Suprapubic skin (tissue), 4 donors: ENCODE data around the gene LRRC4C. TPM values are rescaled to one million over a fixed set of nuclear protein-coding genes. Genes with fewer than 3 reads are reported as not detected.

Source experiments
- DNase-seq, 2 donors: peaks; one replicate each; pipeline ENCODE4 v3.0.0-alpha.2; 2019; ENCODE audit warnings: low spot score in 2 of 2
- H3K27ac ChIP-seq: fragments of 200-600 bp; sonication (generic); one replicate; pipeline ENCODE4 v1.5.1; 2019
- H3K27me3 ChIP-seq: fragments of 200-600 bp; sonication (generic); one replicate; pipeline ENCODE4 v1.5.1; 2019
- H3K36me3 ChIP-seq: fragments of 200-600 bp; sonication (generic); one replicate; pipeline ENCODE4 v1.5.1; 2019
- H3K4me1 ChIP-seq: fragments of 200-600 bp; sonication (generic); one replicate; pipeline ENCODE4 v1.5.1; 2019
- H3K4me3 ChIP-seq: fragments of 200-600 bp; sonication (generic); one replicate; pipeline ENCODE4 v1.5.1; 2019; ENCODE audit warnings: mild to moderate bottlenecking
- H3K9me3 ChIP-seq: fragments of 200-600 bp; sonication (generic); one replicate; pipeline ENCODE4 v1.5.1; 2019
- EP300 ChIP-seq: sonication (generic); formaldehyde crosslinking; IDR thresholded peaks from one replicate; pipeline ENCODE4 v1.6.1; 2017; ENCODE audit warnings: antibody characterized with exemption
- POLR2A ChIP-seq, 2 donors: fragments of 450-650 bp; IDR thresholded peaks; one replicate each; pipeline ENCODE4 v1.6.1; 2017; ENCODE audit warnings: antibody characterized with exemption in 2 of 2, mild to moderate bottlenecking in 2 of 2, moderate library complexity in 2 of 2
- POLR2AphosphoS5 ChIP-seq, 3 donors: sonication (generic); formaldehyde crosslinking; IDR thresholded peaks; one replicate each; pipeline ENCODE4 v1.6.1; 2017; ENCODE audit warnings: antibody characterized with exemption in 3 of 3
- WGBS: methylation state at CpG from one replicate; pipeline ENCODE4 v1.1.5; 2018; 5-methylcytosine and 5-hydroxymethylcytosine counted together
- total RNA-seq, 4 donors: library from RNA; depleted of rRNA; stranded (reverse); fragments of >200 nt; gene quantifications; one replicate each; pipeline ENCODE4 v1.1.0, GENCODE V29; 2016
- TF ChIP-seq, protein P1 (sequence below), 2 donors: fragments of 200-600 bp in 1 of 2; fragments of 450-650 bp in 1 of 2; sonication (generic) in 1 of 2; IDR thresholded peaks; one replicate each; pipeline ENCODE4 v1.5.1; 2016 to 2019; ENCODE audit warnings: antibody characterized with exemption in 2 of 2, mild to moderate bottlenecking in 1 of 2, moderate library complexity in 1 of 2

The LRRC4C gene
- total RNA-seq, 4 donors from 2014 or later, result 0.19 to 1.1 (median 0.60) TPM; not detected in 1

DNA sequence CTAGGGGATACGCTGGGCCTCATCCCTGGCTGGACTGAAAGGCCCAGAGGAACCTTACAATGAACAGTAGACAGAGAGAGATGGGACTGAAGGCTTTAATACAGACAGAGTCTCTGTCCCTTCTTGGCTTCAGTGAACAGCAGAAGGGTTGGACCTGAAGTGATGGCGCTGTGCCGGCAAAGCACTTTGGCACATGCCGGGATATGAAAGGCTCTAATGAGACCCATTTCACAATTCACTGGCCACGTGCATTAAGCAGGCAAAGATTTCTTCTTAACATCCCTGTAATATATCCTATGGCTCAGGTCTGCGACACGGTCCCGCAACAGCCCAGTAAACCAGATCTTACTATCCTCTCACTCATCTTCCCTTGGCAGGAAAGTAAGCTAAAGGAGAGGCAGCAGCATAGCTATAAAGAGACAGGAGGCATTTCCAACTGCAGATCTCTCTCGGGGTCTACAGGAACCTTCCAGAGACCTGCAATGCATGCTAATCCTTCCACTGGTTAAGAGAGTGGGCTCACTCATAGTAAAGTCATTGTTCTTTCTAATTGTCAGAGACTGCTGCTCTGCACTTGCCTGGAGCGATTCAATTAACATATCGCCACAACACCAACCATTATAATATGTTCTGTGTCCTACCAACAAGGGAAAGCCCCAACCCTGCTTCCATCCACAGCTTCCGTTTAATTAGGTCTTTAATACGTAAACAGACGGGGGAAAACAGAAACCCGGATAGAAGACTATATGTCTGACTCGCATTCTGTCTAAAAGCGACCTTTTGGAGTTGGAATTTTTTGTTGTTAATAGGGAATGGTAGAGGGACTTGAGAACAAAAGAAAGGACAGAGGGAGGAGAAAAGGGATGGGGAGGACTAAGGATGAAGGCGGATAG is 1179.0 kb downstream of the LRRC4C start:
- H3K27ac ChIP-seq, result no peak overlapping the region

DNA sequence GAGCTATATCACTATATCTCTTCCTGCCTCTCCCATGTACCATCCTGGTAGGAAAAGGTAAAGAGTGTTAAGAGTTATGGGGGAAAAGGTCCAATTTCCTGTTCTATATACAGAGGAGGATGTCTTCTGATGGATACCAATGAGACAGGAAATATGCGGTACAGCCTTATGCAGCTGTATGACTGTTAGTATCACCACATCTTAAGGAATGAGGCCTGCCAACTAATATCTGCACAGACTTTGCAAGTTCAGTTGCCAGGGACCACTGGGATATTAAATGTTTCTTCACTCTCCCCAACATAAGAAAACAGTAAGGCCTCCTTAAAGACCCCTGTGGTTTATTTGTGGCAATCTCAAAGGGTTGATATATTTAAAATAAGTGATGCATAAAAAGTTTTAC is 1182.5 kb downstream of the LRRC4C start:
- TF ChIP-seq EP300, result no peak
- no peak for TF ChIP-seq POLR2AphosphoS5 (IDR thresholded peaks at IDR 0.05)
- TF ChIP-seq, protein P1, sequence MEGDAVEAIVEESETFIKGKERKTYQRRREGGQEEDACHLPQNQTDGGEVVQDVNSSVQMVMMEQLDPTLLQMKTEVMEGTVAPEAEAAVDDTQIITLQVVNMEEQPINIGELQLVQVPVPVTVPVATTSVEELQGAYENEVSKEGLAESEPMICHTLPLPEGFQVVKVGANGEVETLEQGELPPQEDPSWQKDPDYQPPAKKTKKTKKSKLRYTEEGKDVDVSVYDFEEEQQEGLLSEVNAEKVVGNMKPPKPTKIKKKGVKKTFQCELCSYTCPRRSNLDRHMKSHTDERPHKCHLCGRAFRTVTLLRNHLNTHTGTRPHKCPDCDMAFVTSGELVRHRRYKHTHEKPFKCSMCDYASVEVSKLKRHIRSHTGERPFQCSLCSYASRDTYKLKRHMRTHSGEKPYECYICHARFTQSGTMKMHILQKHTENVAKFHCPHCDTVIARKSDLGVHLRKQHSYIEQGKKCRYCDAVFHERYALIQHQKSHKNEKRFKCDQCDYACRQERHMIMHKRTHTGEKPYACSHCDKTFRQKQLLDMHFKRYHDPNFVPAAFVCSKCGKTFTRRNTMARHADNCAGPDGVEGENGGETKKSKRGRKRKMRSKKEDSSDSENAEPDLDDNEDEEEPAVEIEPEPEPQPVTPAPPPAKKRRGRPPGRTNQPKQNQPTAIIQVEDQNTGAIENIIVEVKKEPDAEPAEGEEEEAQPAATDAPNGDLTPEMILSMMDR (IDR thresholded peaks at IDR 0.05), result no peak
- TF ChIP-seq POLR2A (IDR thresholded peaks at IDR 0.05), result no peak
- peaks cover 3% of the 10 kb centered on the region for H3K4me1 ChIP-seq
- no peak overlapping the region for H3K27ac ChIP-seq
- no peaks in the 10 kb centered on the region for H3K9me3 ChIP-seq
- no peaks in the 10 kb centered on the region for H3K27me3 ChIP-seq
- DNase-seq, result no peak
- no peaks in the 10 kb centered on the region for H3K36me3 ChIP-seq
- 88% methylated on average over 1 of the region's 1 CpG for WGBS
- no peak overlapping the region for H3K4me3 ChIP-seq

More for the DNA sequence above, 1179.0 kb downstream of the LRRC4C start:
- 68% methylated on average over 18 of the region's 18 CpGs for WGBS
- Histone ChIP-seq H3K27me3 (no peaks in the 10 kb centered on the region), H3K4me3 (no peak overlapping the region), H3K4me1 (peaks cover 3% of the 10 kb centered on the region), H3K9me3 (no peaks in the 10 kb centered on the region), H3K36me3 (no peaks in the 10 kb centered on the region)
- DNase-seq, result no peak
- no peak for TF ChIP-seq POLR2AphosphoS5 (IDR thresholded peaks at IDR 0.05)
- no peak for TF ChIP-seq POLR2A (IDR thresholded peaks at IDR 0.05)
- TF ChIP-seq, protein P1 (IDR thresholded peaks at IDR 0.05), result no peak
- TF ChIP-seq EP300, result no peak

DNA sequence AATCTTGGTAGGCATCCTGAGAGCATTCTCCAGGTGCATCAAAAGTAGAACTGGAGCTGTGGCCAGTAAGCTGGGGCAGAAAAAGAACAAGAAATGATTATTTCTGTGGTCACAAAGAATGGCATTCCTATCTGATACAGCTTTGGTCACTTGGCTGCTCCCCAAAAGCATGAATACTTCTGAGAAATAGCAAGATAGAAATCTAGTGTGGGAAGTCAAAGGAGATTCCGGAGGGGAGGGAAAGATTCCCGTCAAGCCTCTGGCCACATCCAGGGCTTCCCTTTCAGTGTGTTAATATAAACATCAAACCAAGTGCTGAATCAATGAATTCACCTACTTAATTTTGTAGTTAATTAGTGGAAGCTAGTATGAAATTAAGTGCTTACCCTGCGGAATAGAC is 1185.4 kb downstream of the LRRC4C start:
- Histone ChIP-seq H3K4me3 (no peak overlapping the region), H3K27ac (no peak overlapping the region), H3K9me3 (no peaks in the 10 kb centered on the region), H3K36me3 (no peaks in the 10 kb centered on the region), H3K4me1 (no peaks in the 10 kb centered on the region), H3K27me3 (no peaks in the 10 kb centered on the region)
- WGBS, result 52% methylated on average over 3 of the region's 3 CpGs
- DNase-seq, result no peak
- TF ChIP-seq POLR2A (IDR thresholded peaks at IDR 0.05) (no peak), EP300 (no peak), POLR2AphosphoS5 (IDR thresholded peaks at IDR 0.05) (no peak)
- TF ChIP-seq, protein P1 (IDR thresholded peaks at IDR 0.05), result no peak

DNA sequence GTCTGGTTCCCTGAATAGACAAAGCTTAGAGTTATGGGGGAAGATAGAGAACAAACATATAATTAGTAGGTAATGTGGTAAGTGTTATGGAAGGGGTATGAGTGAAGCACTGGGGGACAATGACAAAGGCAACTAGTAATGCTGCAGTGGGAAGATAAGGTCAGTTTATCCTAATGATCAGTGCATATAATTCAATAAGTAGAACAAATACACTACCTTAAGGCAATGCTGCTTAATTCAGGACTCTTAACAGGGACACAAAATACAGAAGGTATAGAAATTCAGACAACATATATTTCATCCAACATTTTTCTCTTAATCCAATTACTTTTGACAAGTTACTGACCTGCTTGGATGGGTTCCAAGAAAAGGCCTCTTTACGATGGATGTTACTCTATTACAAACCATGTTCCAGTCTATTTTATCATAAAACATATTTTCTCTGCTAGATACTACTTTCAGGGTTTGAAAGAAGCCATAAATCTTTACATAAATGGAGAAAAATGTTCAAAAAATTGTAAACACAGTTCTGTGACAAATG is 1186.2 kb downstream of the LRRC4C start:
- H3K9me3 ChIP-seq, result no peaks in the 10 kb centered on the region
- DNase-seq, result no peak
- no peak overlapping the region for H3K27ac ChIP-seq
- no peaks in the 10 kb centered on the region for H3K27me3 ChIP-seq
- H3K4me1 ChIP-seq, result no peaks in the 10 kb centered on the region
- TF ChIP-seq, protein P1 (IDR thresholded peaks at IDR 0.05), result no peak
- TF ChIP-seq POLR2AphosphoS5 (IDR thresholded peaks at IDR 0.05), result no peak
- no peak for TF ChIP-seq EP300
- TF ChIP-seq POLR2A (IDR thresholded peaks at IDR 0.05), result no peak
- H3K36me3 ChIP-seq, result no peaks in the 10 kb centered on the region
- WGBS, result 54% methylated on average over 1 of the region's 1 CpG
- no peak overlapping the region for H3K4me3 ChIP-seq

DNA sequence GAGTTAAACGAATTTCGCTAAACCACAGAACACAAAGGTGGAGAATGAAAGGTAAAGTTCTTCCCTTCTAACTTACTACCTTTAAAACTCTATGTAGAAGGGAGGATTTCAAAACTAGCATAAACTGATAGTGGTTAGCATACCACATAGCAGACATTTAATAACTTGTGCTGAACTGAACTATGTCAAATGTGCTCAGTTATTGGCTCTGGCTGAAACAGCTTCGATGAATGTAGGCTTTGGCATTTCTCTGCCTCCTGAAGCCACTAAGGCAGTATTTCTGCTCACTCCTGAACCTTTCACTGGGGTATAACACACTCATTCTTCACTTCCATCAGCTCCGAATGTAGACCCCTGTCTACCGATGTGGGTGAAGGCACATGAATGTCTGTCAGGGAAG is 1188.1 kb downstream of the LRRC4C start:
- H3K4me1 ChIP-seq, result no peaks in the 10 kb centered on the region
- no peak overlapping the region for H3K27ac ChIP-seq
- no peak for DNase-seq
- H3K9me3 ChIP-seq, result no peaks in the 10 kb centered on the region
- 82% methylated on average over 5 of the region's 5 CpGs for WGBS
- no peaks in the 10 kb centered on the region for H3K36me3 ChIP-seq
- H3K27me3 ChIP-seq, result no peaks in the 10 kb centered on the region
- TF ChIP-seq POLR2A (IDR thresholded peaks at IDR 0.05), result no peak
- TF ChIP-seq POLR2AphosphoS5 (IDR thresholded peaks at IDR 0.05), result no peak
- no peak overlapping the region for H3K4me3 ChIP-seq
